ENCODE measurements around the gene TMEM221.
A peak's percentile ranks its signal among the peaks of the same experiment; 100 is the strongest.

Gene TMEM221

DNA sequence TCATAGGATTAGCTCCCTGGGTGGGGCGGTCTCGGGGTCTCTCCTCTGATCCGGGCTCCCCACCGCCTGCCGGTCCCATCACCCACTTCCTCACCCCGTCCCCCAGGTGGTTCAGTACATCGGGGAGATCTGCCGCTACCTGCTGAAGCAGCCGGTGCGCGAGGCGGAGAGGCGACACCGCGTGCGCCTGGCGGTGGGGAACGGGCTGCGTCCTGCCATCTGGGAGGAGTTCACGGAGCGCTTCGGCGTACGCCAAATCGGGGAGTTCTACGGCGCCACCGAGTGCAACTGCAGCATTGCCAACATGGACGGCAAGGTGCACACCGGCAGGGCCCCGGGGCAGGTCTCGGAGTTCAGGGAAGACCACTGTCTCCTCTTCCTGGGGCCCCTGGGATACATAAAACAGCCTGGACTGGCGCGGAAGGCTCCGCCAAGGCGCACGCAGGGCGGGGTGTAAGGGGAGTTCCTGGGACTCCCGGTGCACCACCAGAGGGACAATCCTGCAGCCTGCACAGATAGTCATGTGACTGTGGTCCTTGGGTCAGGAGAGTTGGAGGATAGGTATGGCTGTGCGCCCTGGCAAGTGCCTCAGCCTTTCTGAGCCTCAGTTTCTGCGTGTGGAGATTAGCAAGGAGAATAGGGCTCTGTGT, 48.8 kb upstream of the TMEM221 start:
- ChIA-PET POLR2A (no interaction called here), CTCF (interaction anchor here (0.6 to 3.8 kb wide), 20 partner anchors 8 to 336 kb away, joined by 3 to 31 read pairs (median 6); partner anchors contain the start of genes PGLS and SLC27A1)
- TF ChIP-seq ZNF510 (tag by site-specific recombination; IDR thresholded peaks at IDR 0.05; ENCODE audit: insufficient replicate concordance) (no peak), ZNF704 (tag by site-specific recombination; IDR thresholded peaks at IDR 0.05) (no peak), ZSCAN4 (tag by site-specific recombination; IDR thresholded peaks at IDR 0.05) (no peak), ZNF660 (tag by site-specific recombination; IDR thresholded peaks at IDR 0.05) (no peak), BCL11B (tag by site-specific recombination; IDR thresholded peaks at IDR 0.05; ENCODE audit: low read depth) (no peak), INSM2 (tag by site-specific recombination; IDR thresholded peaks at IDR 0.05) (no peak), ZNF513 (tag by site-specific recombination; IDR thresholded peaks at IDR 0.05) (no peak), ZNF707 (tag by site-specific recombination; IDR thresholded peaks at IDR 0.05) (no peak), ZNF23 (tag by site-specific recombination; IDR thresholded peaks at IDR 0.05; ENCODE audit: borderline replicate concordance) (no peak)
- Histone ChIP-seq H3K27ac (ENCODE audit: extremely low read depth, low read depth, low read length) (no peak overlapping the region), H3K9me3 (ENCODE audit: control insufficient read depth, insufficient read depth, low read depth, low read length) (no peaks in the 10 kb centered on the region), H3K4me1 (ENCODE audit: control insufficient read depth, insufficient read depth, low read length) (no peaks in the 10 kb centered on the region), H3K36me3 (ENCODE audit: control insufficient read depth in 2 of 2, insufficient read depth in 1 of 2, low read length in 2 of 2) (peaks cover 0 to 7% of the 10 kb centered on the region in 2 experiments; a peak in 2 of 3 replicates), H3K4me3 (ENCODE audit: low read depth, low read length) (no peak overlapping the region)

DNA sequence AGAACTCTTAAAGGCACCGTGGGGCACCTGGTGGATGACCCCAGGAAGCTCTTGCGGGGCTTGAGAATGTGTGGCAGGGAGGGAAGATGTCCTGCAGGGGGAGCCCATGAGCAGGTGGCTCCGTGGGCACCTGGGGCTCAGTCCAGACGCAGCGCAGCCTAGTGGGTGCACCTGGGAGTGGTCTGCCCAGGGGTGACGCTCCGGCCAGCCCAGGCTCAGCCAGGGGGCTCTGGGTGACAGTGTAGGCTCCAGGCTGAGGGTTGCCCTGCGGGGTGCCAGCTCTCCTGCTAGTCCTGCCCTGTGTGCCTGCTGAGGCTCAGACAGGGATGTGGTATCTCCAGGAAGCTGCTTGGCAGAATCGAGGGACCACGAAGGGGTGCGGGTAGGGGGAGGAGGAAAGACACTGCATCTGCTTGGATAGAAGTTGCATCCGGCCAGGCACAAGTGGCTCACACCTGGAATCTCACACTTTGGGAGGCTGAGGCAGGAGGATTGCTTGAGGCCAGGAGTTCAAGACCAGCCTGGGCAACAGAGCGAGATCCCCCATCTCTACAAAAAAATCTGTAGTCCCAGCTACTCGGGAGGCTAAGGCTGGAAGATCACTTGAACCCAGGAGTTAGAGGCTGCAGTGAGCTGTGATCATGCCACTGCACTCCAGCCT, 48.0 kb upstream of the TMEM221 start:
- no peaks in the 10 kb centered on the region for H3K4me1 ChIP-seq (ENCODE audit: control insufficient read depth, insufficient read depth, low read length)
- ChIA-PET CTCF (interaction anchor here (0.6 to 3.8 kb wide), 64 partner anchors 8 to 1123 kb away, joined by 3 to 31 read pairs (median 4); partner anchors contain the start of genes PGLS and SLC27A1), POLR2A (no interaction called here)
- no peaks in the 10 kb centered on the region for H3K9me3 ChIP-seq (ENCODE audit: control insufficient read depth, insufficient read depth, low read depth, low read length)
- no peak overlapping the region for H3K4me3 ChIP-seq (ENCODE audit: low read depth, low read length)
- H3K36me3 ChIP-seq (ENCODE audit: control insufficient read depth in 2 of 2, insufficient read depth in 1 of 2, low read length in 2 of 2) = peaks cover 0 to 7% of the 10 kb centered on the region in 2 experiments; a peak in 1 of 3 replicates
- H3K27ac ChIP-seq (ENCODE audit: extremely low read depth, low read depth, low read length) = no peak overlapping the region
- TF ChIP-seq, protein P1, sequence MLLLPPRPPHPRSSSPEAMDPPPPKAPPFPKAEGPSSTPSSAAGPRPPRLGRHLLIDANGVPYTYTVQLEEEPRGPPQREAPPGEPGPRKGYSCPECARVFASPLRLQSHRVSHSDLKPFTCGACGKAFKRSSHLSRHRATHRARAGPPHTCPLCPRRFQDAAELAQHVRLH (tag by site-specific recombination; IDR thresholded peaks at IDR 0.05) = no peak
- TF ChIP-seq ZNF221 (tag by site-specific recombination; IDR thresholded peaks at IDR 0.05; ENCODE audit: borderline replicate concordance) = no peak
- no peak for TF ChIP-seq ZNF626 (tag by site-specific recombination; IDR thresholded peaks at IDR 0.05)
- TF ChIP-seq, protein P2, sequence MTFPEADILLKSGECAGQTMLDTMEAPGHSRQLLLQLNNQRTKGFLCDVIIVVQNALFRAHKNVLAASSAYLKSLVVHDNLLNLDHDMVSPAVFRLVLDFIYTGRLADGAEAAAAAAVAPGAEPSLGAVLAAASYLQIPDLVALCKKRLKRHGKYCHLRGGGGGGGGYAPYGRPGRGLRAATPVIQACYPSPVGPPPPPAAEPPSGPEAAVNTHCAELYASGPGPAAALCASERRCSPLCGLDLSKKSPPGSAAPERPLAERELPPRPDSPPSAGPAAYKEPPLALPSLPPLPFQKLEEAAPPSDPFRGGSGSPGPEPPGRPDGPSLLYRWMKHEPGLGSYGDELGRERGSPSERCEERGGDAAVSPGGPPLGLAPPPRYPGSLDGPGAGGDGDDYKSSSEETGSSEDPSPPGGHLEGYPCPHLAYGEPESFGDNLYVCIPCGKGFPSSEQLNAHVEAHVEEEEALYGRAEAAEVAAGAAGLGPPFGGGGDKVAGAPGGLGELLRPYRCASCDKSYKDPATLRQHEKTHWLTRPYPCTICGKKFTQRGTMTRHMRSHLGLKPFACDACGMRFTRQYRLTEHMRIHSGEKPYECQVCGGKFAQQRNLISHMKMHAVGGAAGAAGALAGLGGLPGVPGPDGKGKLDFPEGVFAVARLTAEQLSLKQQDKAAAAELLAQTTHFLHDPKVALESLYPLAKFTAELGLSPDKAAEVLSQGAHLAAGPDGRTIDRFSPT (tag by site-specific recombination; IDR thresholded peaks at IDR 0.05) = peak; percentile 80
- TF ChIP-seq ZNF423 (tag by site-specific recombination; IDR thresholded peaks at IDR 0.05) = peak; percentile 90
- no peak for TF ChIP-seq ZNF132 (tag by site-specific recombination; IDR thresholded peaks at IDR 0.05; ENCODE audit: borderline replicate concordance)
- no peak for TF ChIP-seq ZBTB7A (tag by site-specific recombination; IDR thresholded peaks at IDR 0.05; ENCODE audit: low read depth)
- no peak for TF ChIP-seq KLF9 (tag by site-specific recombination; IDR thresholded peaks at IDR 0.05; ENCODE audit: low read depth)
- TF ChIP-seq ZNF654 (tag by site-specific recombination; IDR thresholded peaks at IDR 0.05; ENCODE audit: low read depth) = peak; percentile 51
- TF ChIP-seq, protein P3, sequence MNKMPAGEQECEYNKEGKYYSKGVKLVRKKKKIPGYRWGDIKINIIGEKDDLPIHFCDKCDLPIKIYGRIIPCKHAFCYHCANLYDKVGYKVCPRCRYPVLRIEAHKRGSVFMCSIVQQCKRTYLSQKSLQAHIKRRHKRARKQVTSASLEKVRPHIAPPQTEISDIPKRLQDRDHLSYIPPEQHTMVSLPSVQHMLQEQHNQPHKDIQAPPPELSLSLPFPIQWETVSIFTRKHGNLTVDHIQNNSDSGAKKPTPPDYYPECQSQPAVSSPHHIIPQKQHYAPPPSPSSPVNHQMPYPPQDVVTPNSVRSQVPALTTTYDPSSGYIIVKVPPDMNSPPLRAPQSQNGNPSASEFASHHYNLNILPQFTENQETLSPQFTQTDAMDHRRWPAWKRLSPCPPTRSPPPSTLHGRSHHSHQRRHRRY (tag by site-specific recombination; IDR thresholded peaks at IDR 0.05) = no peak
- TF ChIP-seq ZNF561 (tag by site-specific recombination; IDR thresholded peaks at IDR 0.05; ENCODE audit: borderline replicate concordance) = no peak
- TF ChIP-seq ZNF121 (tag by site-specific recombination; IDR thresholded peaks at IDR 0.05) = peak; percentile 80

Measured in HEK293 (cell line).